Hematopoietic multipotent progenitor cell treated with erythropoietin and hydrocortisone succinate and interleukin-3 and kit ligand, for 15 days (in vitro differentiated cells): ENCODE measurements around the gene OSBPL7.
"Not testable (repeated sequence)": the region's sequence is repeated elsewhere in the genome, so short reads cannot be mapped to it uniquely, and the experiment has no call there.

ENCODE experiments used
- DNase-seq: peaks from one replicate; pipeline ENCODE4 v3.0.0-alpha.2; 2015; ENCODE audit warnings: low spot score

Gene OSBPL7

DNA sequence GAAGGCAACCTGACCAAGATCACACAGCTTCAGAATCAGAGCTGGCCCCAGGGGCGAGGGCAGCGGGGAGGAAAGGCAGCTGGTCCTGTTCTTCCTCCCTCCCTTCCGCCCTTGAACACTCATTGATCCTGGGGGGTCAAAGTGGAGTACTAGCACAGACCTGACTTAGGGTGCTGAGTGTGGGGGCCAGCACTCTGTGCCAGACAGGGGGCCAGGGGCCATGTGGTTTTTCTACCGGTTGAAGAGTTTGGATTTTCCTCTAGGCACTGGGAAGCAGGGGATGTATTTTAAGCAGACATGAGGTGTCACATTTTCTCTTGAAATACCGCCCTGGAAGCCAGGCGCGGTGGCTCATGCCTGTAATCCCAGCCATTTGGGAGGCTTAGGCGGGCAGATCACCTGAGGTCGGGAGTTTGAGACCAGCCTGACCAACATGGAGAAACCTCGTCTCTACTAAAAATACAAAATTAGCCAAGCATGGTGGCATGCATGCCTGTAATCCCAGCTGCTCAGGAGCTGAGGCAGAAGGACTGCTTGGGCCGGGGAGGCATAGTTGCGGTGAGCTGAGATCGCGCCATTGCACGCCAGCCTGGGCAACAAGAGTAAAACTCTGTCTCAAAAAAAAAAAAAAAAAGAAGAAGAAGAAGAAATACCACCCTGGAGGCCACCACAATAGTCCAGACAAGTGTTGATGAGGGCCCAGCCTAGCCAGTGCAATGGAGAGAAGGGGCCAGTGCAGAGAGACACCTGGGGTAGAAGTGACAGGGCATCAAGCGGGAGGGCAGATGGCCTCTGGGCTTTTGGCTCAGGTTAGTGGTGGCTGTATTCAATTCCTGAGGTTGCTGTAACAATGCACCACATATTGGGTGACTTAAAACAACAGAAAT is 15.3 kb downstream of the OSBPL7 start:
- no peak for DNase-seq

GRCh38 chr17:47804461-47804860 is 17.1 kb downstream of the OSBPL7 start:
- DNase-seq, result no peak

DNA sequence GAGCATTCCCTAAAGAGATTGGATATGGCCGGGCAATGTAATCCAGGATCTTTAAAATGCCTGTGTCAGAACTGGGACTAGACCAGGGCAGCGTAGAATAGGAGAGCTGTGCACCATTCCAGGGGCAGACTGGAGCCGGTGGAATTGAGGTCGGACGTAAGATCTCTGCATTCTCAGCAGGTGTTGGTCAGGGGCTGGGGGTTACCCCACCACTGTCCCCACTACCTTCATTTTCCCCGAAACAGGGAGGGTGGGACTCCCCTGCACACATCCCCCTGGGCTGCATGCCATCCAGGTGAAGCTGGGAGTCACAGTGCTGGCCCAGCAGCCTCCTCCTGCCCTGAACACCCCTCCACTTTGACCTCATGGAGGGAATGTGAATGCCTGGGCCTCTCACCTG is 17.8 kb downstream of the OSBPL7 start:
- no peak for DNase-seq

- DNase-seq, result no peak
Measured at GRCh38 chr17:47803201-47803600, 18.4 kb downstream of the OSBPL7 start.

GRCh38 chr17:47802341-47803022 is 19.1 kb downstream of the OSBPL7 start:
- DNase-seq, result peak; percentile 57

- DNase-seq, result no peak
Measured at GRCh38 chr17:47801906-47802305, 19.7 kb downstream of the OSBPL7 start.

- no peak for DNase-seq
Measured at GRCh38 chr17:47801176-47801765, 20.3 kb downstream of the OSBPL7 start.

DNA sequence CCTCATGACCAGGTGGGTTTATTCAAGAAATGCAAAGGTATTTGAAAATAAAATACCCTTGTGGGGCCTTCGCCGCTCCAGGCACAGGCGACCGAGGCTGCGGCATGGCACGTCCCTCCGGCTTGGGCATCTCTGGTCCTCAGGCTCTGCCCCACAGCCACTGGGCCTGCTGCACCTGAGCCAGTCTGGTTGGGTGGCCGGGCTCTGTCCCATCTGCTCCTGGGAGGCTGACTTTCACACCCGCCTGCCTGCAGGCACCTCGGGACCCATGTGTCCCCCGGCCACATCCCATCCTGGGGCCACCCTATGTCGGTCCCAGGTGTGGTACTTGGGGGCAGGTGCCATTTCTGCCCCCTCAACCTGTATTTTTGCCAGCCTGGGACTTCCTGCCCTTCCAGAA is 20.9 kb downstream of the OSBPL7 start:
- DNase-seq, result no peak

GRCh38 chr17:47797797-47798196 is 23.8 kb downstream of the OSBPL7 start:
- DNase-seq, result no peak

- no peak for DNase-seq
Measured at GRCh38 chr17:47792979-47793378, 28.6 kb downstream of the OSBPL7 start.

- DNase-seq, result no peak
Measured at GRCh38 chr17:47792457-47792856, 29.1 kb downstream of the OSBPL7 start.

GRCh38 chr17:47791025-47791424 is 30.6 kb downstream of the OSBPL7 start:
- DNase-seq, result no peak

DNA sequence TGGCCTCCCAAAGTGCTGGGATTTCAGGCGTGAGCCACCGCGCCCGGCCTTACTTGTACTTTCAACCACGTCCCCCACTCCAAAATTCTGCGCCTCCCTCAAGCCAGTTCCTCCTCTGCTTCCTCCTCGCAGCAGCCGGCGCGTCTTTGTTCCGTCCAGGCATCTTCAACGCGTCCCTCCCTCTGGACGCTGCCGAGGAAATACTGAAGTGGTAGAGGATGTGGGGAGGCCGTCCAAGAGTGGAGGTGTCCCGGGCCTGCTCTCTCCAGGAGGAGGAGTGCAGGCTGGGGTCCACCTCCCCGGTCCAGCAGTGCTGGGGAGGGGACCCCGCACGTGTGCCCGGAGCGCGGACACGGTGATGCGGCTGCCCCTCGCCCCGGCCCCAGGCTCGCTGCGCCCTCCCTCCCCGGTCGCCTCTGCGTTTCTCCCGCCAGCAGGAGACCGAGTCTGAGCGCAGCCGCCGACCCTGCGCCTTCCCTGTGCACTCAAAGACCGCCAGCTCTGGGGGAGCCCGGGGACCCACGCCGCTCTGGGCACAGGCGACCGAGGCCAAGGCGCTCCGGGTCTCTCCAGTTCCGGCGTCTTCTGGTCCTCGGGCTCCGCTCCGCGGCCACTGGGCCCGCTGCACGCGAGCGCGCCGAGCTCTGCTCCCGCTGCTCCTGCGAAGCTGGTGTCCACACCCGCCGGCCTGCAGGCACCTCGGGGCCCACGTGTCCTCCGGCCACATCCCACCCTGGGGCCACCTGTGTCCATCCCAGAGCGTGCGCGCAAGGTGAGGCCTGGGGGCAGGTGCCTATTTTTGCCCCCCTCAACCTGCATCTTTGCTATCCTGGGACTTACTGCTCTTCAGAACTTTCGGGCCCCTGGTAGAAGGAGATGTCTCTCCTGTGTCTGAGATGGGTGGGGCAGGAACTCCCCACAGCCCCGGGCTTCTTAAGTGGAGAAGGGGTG is 31.7 kb downstream of the OSBPL7 start:
- no peak for DNase-seq

GRCh38 chr17:47785538-47786123 is 36.0 kb downstream of the OSBPL7 start:
- no peak for DNase-seq

GRCh38 chr17:47781397-47781796 is 40.2 kb downstream of the OSBPL7 start:
- no peak for DNase-seq

DNA sequence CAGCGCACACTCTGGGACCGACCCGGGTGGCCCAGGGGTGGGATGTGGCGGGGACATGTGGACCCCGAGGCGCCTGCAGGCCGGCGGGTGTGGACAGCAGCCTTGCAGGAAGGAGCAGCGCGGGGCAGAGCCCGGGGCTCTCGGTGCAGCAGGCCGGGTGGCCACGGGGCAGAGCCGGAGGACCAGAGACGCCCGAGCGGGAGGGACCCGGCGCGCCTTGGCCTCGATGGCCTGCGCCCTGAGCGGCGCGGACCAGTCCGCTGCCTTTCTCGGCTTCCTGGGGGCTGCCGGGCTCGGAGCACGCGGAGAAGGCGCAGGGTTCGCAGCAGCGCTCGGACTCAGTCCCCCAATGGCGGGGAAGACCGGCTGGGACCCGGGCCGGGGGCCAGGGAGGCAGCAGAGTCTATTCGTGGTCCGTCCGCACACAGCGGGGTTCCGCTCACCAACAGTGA is 43.4 kb downstream of the OSBPL7 start:
- no peak for DNase-seq

- DNase-seq, result peak; percentile 62
Measured at GRCh38 chr17:47776330-47777197, 45.0 kb downstream of the OSBPL7 start.

GRCh38 chr17:47774987-47775580 is 46.5 kb downstream of the OSBPL7 start:
- DNase-seq, result no peak

DNA sequence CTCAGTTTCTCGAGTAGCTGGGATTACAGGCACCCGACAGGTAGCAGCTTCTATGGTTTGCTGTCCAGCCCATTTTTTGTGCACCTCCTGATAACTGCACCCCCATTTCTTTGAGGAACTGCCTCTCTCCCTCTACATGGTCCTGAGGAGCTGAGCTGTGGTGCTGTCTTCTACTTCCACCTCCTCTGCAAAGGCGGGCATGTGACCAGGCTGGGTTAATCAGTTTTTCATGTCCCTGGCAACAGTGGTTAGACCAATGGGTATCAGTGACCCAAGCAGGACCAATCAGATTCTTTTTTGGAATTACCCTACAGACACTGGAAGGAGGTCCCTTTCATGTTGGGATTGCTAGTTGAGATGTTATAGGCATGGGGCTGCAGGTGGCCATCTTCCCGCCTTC is 47.3 kb downstream of the OSBPL7 start:
- DNase-seq, result no peak

DNA sequence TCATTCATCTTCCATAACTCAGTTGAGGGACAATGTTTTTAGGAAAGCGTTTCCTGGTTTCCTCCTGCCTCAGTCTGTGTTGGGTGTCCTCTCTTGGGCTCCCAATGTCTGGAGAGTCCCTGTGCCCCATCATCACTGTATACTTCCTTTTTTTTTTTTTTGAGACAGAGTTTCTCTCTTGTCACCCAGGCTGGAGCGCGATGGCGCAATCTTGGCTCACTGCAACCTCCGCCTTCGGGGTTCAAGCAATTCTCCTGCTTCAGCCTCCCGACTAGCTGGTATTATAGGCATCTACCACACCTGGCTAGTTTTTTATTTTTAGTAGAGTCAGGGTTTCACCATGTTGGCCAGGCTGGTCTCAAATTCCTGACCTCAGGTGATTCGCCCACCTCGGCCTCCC is 47.9 kb downstream of the OSBPL7 start:
- DNase-seq, result not testable (repeated sequence)
